Daoy (cell line): Measurements from ENCODE around the gene SLC8A3. TPM values are rescaled to one million over a fixed set of nuclear protein-coding genes. Genes with fewer than 3 reads are reported as not detected.

Source experiments
- DNase-seq: peaks from one replicate; pipeline ENCODE4 v3.0.0-alpha.2; 2015; ENCODE audit warnings: low read depth
- total RNA-seq: library from RNA; depleted of rRNA; stranded (reverse); fragments of >200 nt; shearing (Covaris generic); gene quantifications from 2 replicates; pipeline ENCODE4 v1.2.3, GENCODE V29; 2014

The SLC8A3 gene
- total RNA-seq, 1 experiment from 2014 or later = 0.40 TPM

- no peak for DNase-seq
These were observed 8.0 kb downstream of the SLC8A3 start for GRCh38 chr14:70180718-70181117.

GRCh38 chr14:70177081-70177800 lies 11.5 kb downstream of the SLC8A3 start:
- DNase-seq = no peak

GRCh38 chr14:70173569-70173968 lies 15.2 kb downstream of the SLC8A3 start:
- DNase-seq = no peak

GRCh38 chr14:70171726-70172125 lies 17.0 kb downstream of the SLC8A3 start:
- DNase-seq = no peak

DNA sequence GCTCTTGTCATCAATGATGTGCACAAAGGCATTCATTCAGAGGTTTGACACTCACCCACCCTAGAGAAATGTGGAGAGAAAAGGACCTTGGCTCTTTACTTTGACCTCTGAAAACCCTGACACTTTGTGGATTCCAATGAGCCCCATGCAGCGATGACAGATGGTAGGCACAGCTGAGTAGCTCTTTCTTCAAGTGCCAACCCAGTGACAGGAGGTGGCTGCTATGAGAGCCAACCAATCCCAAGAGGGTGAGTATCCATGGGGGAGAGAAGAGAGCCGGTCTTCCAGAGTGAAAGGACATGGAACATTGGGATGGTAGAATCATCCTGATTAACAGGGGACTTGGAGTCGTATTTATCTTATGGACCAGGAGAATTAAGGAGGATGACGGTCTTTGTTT lies 17.8 kb downstream of the SLC8A3 start:
- no peak for DNase-seq

DNA sequence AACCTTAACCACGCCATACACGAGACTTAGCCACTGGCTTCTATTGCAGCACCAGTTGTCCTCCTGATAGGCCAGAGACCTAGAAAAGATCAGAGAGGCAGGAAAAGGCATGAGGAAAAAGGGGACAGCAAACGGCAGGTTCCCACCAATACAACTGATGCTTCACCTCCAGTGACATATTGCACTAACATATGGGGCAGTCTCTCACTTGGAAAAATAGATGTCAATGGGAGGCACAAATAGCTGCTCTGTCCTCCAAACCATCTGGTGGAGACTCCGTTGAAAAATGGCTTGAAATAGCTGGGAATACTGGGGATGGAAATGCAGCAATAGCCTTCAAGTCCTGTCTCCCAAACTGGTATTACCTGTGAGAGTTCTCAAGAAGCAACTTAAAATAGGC lies 20.3 kb downstream of the SLC8A3 start:
- DNase-seq = no peak

- no peak for DNase-seq
These were observed 22.1 kb downstream of the SLC8A3 start for GRCh38 chr14:70166530-70167203.

DNA sequence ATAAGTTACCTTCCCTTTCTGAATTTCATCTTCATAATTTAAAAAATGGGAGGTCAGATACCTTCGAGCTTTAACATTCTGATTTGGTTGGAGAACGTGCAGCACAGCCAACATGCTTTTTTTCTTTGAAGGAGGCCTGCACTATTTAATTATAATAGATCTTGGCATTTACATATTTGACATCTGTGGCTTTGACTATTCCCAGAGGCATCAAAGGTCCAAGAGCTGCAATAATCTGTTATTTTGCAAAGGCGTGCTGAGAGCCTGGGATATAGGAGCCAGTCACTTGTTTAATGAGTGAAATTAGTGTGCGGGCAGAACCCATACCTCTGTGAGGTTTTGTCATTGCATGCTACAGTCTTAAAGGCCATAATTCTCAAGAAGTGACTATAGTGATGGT lies 26.4 kb downstream of the SLC8A3 start:
- no peak for DNase-seq

- no peak for DNase-seq
These were observed 32.2 kb downstream of the SLC8A3 start for GRCh38 chr14:70156592-70156991.

GRCh38 chr14:70152704-70153103 lies 36.0 kb downstream of the SLC8A3 start:
- no peak for DNase-seq

DNA sequence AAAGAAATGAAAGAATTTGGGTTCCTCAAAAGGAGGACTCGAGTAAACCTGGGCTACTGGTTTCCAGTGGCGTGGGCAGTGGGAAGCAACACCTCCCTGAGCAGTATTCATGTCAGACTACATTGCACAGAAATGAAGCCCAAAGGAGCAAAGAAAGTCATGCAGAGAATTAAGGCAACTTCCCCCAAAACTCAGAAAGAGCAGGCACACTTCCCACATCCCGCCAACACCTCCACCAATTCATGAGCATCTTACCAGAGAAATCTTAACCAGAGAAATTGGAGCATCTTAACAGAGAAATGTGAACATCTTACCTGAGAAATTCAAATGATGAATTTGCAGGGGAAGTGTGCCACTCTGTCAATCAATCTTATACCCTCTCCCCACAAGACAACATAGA lies 36.7 kb downstream of the SLC8A3 start:
- DNase-seq = no peak

GRCh38 chr14:70149596-70150165 lies 39.1 kb downstream of the SLC8A3 start:
- no peak for DNase-seq

- no peak for DNase-seq
These were observed 39.7 kb downstream of the SLC8A3 start for GRCh38 chr14:70148911-70149595.

DNA sequence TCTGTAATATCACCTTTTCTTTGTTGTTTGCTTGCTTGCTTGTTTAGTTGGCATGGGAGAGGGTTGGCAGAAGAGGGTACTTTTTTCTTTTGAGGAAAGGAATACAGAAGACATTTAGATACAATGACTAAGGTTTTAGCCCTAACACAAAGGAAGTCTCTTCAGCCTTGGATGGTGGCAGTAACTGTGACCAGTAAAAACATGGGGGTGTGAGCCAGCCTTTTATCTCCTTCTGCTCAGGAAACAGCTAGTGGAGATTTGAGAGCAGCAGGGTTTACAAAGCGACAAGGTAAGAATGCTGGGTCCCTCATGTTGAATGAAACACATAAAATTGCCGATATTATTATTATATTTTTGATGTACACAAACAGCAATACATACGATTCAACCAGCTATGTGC lies 40.4 kb downstream of the SLC8A3 start:
- DNase-seq = no peak

DNA sequence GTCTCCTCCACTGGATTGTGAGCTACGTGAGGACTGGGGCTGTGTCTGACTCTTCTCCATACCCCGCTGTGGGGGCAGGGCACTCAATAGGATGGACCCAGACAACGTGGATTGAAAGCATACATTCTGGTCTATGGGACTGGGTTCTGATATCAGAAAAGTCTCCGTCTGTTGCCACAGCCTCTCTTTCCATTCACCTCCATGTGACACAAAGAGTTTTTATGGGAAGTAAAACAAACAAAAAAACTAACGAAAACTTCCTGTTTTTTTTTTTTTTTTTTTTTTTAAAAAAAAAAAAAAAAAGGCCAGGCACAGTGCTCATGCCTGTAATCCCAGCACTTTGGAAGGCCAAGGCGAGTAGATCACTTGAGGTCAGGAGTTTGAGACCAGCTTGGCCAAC lies 44.7 kb downstream of the SLC8A3 start:
- no peak for DNase-seq

DNA sequence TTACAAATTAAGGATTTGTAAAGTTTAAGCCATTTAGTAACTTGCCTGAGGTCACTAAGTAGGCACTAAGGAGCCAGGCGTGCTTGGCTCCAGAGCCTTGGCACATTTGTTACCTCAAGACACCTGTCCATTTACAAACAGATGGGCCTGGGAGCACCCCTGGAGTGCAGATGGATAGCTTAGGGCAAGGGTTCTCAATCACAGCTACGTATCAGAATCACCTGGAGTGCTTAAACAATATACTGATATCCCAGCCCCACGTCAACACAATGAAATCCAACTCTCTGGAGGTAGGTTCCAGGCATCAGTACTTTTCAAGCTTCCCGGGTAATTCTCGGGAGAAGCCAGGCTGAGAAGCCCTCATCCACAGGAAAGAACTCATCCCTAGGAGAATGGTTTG lies 45.4 kb downstream of the SLC8A3 start:
- no peak for DNase-seq

- DNase-seq = no peak
These were observed 48.1 kb downstream of the SLC8A3 start for GRCh38 chr14:70140614-70141013.

- DNase-seq = no peak
These were observed 49.4 kb downstream of the SLC8A3 start for GRCh38 chr14:70139384-70139783.

DNA sequence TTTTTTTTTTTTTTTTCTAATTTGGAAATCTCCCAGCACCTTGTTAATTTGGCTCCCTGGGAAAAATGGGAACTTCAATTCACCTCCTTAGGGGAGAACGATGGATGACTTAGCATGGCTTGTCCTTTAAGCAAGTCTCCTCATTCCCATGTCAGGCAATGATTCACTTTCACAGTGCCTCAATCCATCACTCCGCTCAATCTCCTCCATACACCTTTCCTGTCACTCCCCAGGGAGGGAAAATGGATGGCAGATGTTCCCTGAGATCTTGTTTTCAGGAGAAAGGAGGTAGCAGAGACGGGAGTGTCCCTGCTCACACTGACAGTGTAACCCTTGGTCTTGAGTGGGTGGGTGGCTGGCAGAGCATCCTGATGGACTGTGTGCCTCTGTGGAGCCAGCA lies 51.0 kb downstream of the SLC8A3 start:
- no peak for DNase-seq

- no peak for DNase-seq
These were observed 55.3 kb downstream of the SLC8A3 start for GRCh38 chr14:70133461-70133860.

DNA sequence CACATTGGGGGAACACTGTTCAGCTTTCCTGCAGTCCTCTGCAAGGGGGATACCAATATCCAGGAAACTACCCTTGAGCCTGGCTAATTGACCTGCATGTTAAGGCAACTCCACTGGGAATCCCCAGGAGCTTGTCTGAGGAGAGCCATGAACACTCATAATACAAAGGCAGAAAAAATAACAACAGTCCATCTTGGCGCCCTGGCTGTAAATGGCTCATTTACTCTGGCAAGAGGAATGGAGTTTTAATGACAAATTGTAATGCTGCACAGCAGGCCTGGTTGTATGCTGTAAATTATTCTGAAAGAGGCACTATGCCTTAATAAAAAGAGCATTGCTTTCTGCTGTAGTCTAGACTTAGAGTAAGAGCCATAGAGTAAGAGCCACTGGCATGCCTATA lies 58.3 kb downstream of the SLC8A3 start:
- DNase-seq = no peak

DNA sequence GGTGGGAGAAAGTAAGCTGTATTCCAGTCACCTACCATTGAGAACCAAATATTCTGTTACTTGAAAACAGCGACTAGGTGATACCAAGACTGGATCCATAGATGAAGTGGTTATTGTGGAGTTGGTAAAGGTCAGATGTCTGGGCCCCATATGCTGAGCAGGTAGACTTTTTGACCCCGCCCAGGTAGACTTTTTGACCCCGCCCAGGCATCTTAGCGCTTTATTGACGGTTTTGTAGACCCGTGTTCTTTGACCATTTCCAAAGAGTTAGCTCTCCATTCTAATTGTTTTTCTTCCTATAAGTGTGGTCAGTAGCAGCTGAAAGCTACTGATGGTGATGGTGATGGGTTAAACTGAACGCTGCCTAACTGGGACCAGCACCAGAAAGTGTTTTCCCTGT lies 61.6 kb downstream of the SLC8A3 start:
- DNase-seq = no peak

- no peak for DNase-seq
These were observed 65.0 kb downstream of the SLC8A3 start for GRCh38 chr14:70123796-70124195.
